ENCODE measurements around the gene RANBP3.
A peak's percentile ranks its signal among the peaks of the same experiment; 100 is the strongest.
"Not testable (repeated sequence)": the region's sequence is repeated elsewhere in the genome, so short reads cannot be mapped to it uniquely, and the experiment has no call there.

Gene RANBP3

DNA sequence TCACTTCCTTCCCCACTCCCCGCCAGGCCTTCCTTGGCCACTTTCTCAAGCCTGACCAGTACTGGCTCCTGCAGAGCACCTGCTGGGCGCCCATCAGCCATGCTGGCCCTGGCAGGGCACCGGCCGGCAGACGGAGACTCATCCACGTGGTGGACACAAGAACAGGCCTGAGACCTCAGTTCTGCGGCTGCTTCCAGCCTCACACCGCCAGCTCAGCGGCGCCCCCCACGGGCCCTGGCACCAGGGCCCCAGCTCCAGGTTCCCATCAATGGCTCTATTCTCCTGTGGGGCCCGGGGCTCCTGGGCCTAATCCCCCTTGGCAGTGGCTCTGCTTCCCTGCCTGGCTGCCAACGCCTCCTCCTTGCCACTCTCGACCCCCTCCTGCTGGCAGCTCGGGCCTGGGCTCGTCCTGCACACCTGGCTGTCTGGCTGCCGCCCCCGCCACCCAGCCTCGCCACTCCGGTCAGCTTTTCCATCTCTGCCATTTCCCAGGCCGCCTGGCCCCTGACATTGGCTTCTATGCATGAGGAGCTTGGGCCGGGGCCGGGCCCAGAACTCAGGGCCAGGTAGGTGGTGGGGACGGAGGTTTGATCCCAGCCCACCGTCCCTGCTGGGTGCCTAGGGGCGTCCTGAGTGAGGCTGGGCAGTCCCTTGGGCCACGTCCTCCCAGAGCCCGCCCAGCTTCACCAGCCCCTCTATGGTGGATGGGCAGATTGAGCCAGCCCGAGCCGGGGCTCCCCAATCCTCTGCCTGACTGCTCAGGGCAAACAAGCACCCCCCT is 80.6 kb downstream of the RANBP3 start:
- DNase-seq: no peak

DNA sequence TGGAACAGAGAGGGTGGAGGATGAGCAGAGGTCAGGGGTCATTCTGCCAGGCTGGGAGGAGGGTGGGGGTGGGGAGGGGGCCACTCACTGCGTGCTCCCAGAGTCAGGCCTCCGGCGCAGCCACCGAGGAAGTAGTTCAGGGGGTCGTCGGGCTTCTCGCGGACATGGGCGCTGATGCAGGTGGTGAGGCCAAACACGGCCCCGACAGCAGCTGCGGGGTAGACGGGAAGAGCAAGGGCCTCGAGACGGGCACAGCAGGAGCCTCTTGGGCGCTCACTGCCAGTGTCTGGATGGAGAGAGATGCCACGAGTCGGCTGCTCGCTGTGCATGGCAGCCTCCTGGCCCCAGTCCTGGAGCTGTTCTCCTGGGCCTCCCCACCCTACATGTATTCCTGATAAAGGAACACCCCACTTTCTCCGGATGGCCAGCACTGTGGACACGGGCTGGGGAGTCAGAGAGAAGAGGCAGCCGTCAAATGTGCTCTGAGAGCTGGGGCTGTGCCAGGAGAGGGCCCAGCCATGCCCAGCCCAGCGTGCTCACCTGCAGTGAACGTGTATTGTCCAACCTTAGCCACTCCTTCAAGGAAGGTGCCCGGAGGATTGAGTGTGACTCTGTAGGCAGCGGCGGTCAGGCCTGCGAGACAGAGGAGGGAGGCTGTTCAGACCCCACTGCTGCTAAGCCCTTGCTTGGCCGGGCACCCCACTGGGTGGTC is 81.4 kb downstream of the RANBP3 start:
- no peak for DNase-seq

DNA sequence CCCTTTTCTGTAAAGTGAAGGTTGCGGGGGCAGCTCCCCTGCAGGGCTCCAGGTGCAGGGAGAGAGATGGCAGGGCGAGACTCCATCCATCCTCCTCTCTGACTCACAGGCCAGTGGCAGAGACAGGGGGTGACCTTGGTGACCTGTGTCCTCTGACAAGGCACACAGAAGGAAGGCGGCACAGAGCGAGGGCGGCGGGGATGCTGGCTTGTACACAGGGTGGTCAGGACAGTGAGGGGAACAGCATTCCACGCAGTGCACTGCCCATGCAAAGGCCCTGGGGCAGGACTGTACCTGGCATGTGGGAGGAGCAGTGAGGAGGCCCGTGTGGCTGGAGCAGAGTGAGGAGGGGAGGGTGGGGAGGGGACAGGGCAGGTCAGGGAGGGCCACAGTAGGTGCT is 82.0 kb downstream of the RANBP3 start:
- DNase-seq: no peak

GRCh38 chr19:5895409-5895808 is 82.5 kb downstream of the RANBP3 start:
- DNase-seq: no peak

GRCh38 chr19:5894704-5895349 is 83.1 kb downstream of the RANBP3 start:
- DNase-seq: no peak

- DNase-seq: no peak
These were observed 83.8 kb downstream of the RANBP3 start for GRCh38 chr19:5893907-5894703.

GRCh38 chr19:5893296-5893903 is 84.5 kb downstream of the RANBP3 start:
- DNase-seq: no peak

DNA sequence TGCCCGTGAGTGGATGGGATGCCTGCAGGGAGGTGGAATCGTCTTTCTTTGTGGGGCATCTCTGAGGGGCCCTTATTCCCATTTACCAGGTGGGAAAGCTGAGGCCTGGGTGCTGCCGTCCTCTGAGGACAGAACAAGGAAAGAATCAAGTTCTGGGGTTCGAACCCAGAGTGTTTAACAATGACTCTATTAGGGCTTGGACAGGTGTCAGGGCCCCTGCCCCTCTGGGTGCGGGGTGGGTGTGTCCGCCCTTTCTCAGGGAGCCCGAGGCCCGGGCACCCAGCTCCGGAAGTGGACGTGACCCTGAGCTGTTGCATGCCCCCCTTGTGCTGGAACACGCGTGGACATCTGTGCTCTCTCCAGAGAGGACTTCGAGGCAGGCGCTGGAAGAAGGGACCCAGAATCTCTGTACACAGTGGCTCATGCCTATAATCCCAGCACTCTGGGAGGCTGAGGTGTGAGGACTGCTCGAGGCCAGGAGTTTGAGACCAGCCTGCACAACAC is 85.1 kb downstream of the RANBP3 start:
- DNase-seq: no peak

DNA sequence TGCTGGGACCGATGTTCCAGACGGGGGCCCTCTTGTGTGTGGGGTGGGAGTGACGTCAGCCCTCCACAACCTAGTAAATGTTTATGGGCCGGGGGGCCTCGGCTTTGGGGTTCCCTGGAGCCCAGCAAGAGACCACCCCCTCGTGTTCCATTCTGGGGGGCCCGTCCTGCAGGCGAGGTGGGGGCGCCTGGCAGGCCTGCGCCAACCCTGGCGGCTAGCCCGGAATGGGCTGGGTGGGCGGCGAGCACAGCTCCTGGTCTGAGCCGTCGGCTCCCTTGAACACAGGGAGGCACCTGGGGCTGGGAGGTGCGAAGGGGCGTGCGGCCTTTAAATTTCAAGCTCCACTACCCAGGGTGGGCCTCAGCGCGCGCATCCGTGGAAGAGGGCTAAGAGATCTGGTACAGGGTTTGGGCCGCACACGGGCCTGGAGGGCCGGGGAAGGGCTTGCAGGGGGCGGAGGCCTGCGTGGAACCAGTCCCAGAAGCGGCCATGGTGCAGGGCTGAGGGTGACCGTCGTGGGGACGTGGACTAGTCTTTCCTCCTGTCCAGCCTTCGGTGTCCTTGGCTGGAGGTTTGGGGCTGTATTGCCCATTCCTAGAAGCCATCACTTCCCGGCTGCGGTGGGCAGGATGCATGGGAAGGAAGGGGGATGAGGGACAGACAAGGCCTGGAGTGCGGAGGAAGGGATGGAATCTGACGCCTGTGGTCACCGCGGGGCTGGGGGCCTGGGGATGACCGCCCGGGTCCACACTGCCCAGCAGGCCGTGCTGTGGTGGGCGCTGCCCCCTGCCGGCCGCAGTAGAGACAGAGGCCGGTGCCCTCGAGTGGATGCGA is 85.8 kb downstream of the RANBP3 start:
- peak; percentile 45 for DNase-seq

GRCh38 chr19:5891572-5891937 is 86.4 kb downstream of the RANBP3 start:
- no peak for DNase-seq

GRCh38 chr19:5890099-5890498 is 87.8 kb downstream of the RANBP3 start:
- DNase-seq: no peak

DNA sequence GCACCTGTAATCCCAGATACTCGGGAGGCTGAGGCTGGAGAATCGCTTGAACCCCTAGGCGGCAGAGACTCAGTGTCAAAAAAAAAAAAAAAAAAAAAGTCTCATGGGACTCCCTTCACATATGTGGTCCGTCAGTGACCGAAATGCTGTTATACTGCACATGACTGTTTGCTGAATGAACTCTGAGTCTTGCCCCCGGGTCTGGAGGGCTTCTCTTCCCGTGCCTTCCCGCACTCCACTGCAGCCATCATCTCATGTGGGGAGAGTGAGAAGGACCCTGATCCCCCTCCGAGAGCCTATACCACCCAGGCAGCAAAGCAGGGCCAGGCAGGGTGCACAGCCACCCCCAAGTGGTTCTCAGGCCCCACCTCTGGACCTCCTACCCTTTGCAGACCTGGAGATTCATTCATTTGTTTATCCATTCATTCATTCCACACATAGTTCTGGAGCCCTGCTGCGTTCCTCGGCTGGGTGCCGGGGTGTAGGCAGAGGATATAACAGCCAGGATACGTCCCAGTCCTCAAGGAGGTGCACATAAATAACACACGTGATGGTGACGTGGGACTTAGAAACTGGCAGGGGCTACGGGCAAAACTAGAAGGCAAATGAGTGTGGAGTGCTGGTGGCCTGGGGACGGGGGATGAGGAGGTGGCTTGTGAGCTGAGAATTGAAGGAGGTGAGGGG is 88.5 kb downstream of the RANBP3 start:
- no peak for DNase-seq

DNA sequence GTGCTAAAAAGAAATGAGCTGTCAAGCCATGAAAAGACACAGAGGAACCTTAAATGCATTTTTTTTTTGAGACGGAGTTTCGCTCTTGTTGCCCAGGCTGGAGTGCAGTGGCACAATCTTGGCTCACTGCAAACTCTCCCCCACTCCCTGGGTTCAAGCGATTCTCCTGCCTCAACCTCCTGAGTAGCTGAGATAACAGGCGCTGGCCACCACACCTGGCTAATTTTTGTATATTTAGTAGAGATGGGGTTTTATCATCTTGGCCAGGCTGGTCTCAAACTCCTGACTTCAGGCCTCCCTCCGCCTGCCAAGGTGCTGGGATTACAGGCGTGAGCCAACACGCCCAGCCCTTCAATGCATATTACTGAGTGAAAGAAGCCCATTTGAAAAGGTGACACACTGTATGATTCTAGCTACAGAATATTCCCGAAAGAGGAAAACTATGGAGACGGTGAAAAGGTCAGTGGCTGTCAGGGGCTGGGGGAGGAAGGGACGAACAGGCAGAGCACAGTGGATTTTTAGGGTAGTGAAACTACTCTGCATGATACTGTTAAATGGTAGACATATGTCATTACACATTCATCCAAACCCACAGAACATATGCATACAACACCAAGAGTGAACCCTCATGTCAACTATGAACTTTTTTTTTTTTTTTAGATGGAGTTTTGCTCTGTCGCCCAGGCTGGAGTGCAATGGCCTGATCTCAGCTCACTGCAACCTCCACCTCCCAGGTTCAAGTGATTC is 93.7 kb downstream of the RANBP3 start:
- DNase-seq: not testable (repeated sequence)

- not testable (repeated sequence) for DNase-seq
These were observed 94.6 kb downstream of the RANBP3 start for GRCh38 chr19:5883157-5883873.

DNA sequence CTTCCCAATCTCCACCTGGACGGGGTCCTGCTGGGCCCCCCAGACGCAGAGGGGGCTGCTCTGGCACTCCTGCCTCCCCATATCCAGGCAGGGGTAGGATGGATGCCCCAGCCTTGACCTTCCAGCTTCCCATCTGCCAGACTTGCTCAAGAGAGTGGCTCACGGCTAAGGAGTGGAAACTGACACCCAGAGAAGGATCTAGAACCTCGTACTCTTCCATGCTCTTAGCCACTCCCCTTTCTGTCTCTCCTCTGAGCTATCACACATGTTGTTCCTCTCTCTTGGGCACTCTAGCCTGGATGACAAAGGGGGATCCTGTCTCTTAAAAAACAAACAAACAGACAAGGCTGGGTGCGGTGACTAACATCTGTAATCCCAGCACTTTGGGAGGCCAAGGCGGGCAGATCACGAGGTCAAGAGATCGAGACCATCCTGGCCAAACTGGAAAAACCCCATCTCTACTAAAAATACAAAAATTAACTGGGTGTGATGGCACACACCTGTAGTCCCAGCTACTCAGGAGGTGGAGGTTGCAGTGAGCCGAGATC is 95.4 kb downstream of the RANBP3 start:
- DNase-seq: no peak

- no peak for DNase-seq
These were observed 96.2 kb downstream of the RANBP3 start for GRCh38 chr19:5881543-5882299.

GRCh38 chr19:5880604-5881078 is 97.3 kb downstream of the RANBP3 start:
- no peak for DNase-seq

DNA sequence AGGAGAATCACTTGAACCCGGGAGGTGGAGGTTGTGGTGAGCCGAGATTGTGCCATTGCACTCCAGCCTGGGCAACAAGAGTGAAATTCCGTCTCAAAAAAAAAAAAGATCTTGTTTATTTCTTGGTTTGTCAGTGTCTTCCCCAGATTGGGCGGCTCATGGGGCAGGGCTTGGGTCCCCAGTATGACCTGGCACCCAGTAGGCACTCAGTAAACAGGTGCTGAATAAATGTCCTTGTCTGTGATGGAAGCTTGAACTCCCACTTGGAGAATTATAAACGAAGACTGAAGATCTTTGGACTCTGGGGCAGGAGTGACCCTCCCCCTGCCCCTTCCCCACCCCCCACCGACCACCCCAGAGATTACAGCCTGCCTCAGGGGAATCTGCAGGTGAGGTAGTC is 97.7 kb downstream of the RANBP3 start:
- DNase-seq: no peak

Measured in stimulated activated CD8-positive, alpha-beta memory T cell treated with anti-CD3 and anti-CD28 coated beads, Interleukin-4, amount 100 ng/mL, for 48 hours (primary cell).